Measurements from ENCODE around the gene BUB1. TPM values are rescaled to one million over a fixed set of nuclear protein-coding genes. Genes with fewer than 3 reads are reported as not detected.

BUB1 gene
- total and polyA plus RNA-seq, 2 donors (not counting 1 experiment from before 2014, with no cell fraction given), result 9.9 to 11.2 TPM

DNA sequence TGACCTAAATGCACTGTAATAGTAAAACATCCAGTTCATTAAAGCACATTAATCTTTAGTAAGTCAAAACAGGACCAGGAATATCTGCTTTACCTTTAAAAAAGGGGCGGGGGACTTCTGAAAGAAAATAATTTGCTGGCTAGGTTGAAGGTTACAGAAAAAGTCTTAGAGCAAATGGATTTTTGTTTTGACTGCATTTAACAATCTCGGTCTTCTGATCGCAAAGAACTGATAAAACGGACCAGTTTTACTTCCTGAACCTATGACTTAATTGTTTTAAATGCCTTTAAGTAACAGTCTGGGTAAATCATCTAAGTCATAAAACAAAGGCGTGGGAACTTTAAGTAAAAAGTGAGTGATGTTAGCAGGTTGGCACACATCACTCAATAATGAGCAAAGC, 783 bp downstream of the BUB1 start:
- Histone ChIP-seq H3K9me3 (ENCODE audit: control insufficient read depth, insufficient read depth, low read depth, low read length) (no peaks in the 10 kb centered on the region), H3K27ac (ENCODE audit: insufficient read depth, low read length) (peak overlapping the region; percentile 69)

GRCh38 chr2:110675679-110676078, 2.2 kb downstream of the BUB1 start:
- no peak for DNase-seq (ENCODE audit: low read depth in 2 of 2)
- Histone ChIP-seq H3K4me2 (ENCODE audit: extremely low read depth, insufficient read depth, low read length) (peak overlapping the region; percentile 76), H3K9ac (ENCODE audit: insufficient read depth, low read length) (no peak overlapping the region), H2AFZ (ENCODE audit: low read length) (no peak overlapping the region), H3K79me2 (ENCODE audit: control insufficient read depth, insufficient read depth, low read length) (peaks cover 32% of the 10 kb centered on the region), H3K4me1 (ENCODE audit: control insufficient read depth, extremely low read depth, insufficient read depth, low read length) (peaks cover 8% of the 10 kb centered on the region), H3K36me3 (ENCODE audit: control insufficient read depth, insufficient read depth, low read length) (no peaks in the 10 kb centered on the region), H3K9me3 (ENCODE audit: control insufficient read depth, insufficient read depth, low read depth, low read length) (no peaks in the 10 kb centered on the region), H3K27ac (ENCODE audit: insufficient read depth, low read length) (peak overlapping the region; percentile 57), H3K27me3 (ENCODE audit: control insufficient read depth, insufficient read depth, low read length) (no peaks in the 10 kb centered on the region), H4K20me1 (ENCODE audit: control insufficient read depth, extremely low read depth, insufficient read depth, low read length) (no peaks in the 10 kb centered on the region), H3K4me3 (replicated peaks in 1 of 4; ENCODE audit: control extremely low read depth in 1 of 4, insufficient read depth in 1 of 4, low read depth in 3 of 4, low read length in 4 of 4) (no peak overlapping the region)
- TF ChIP-seq CTCF (conservative IDR thresholded peaks at IDR 0.05 in 1 of 2, IDR thresholded peaks at IDR 0.05 in 1 of 2; ENCODE audit: low read depth in 1 of 2, low read length in 2 of 2) (no peak), EZH2 (IDR thresholded peaks at IDR 0.05; ENCODE audit: low read length, missing control alignments) (no peak)

More for the DNA sequence above, 783 bp downstream of the BUB1 start:
- Histone ChIP-seq H4K20me1 (ENCODE audit: control insufficient read depth, extremely low read depth, insufficient read depth, low read length) (no peaks in the 10 kb centered on the region), H3K27me3 (ENCODE audit: control insufficient read depth, insufficient read depth, low read length) (no peaks in the 10 kb centered on the region), H3K9ac (ENCODE audit: insufficient read depth, low read length) (no peak overlapping the region), H3K4me3 (replicated peaks in 1 of 4; ENCODE audit: control extremely low read depth in 1 of 4, insufficient read depth in 1 of 4, low read depth in 3 of 4, low read length in 4 of 4) (peak overlapping the region; percentile 69 to 98 (median 80)), H3K36me3 (ENCODE audit: control insufficient read depth, insufficient read depth, low read length) (no peaks in the 10 kb centered on the region), H3K4me2 (ENCODE audit: extremely low read depth, insufficient read depth, low read length) (peak overlapping the region; percentile 84), H2AFZ (ENCODE audit: low read length) (peak overlapping the region; percentile 16), H3K79me2 (ENCODE audit: control insufficient read depth, insufficient read depth, low read length) (peaks cover 32% of the 10 kb centered on the region), H3K4me1 (ENCODE audit: control insufficient read depth, extremely low read depth, insufficient read depth, low read length) (peaks cover 8% of the 10 kb centered on the region)
- TF ChIP-seq EZH2 (IDR thresholded peaks at IDR 0.05; ENCODE audit: low read length, missing control alignments) (no peak), CTCF (conservative IDR thresholded peaks at IDR 0.05 in 1 of 2, IDR thresholded peaks at IDR 0.05 in 1 of 2; ENCODE audit: low read depth in 1 of 2, low read length in 2 of 2) (no peak)
- DNase-seq (ENCODE audit: low read depth in 2 of 2), result no peak

GRCh38 chr2:110674620-110675555, 3.0 kb downstream of the BUB1 start:
- peak; percentile 49 to 54 for DNase-seq (ENCODE audit: low read depth in 2 of 2)
- Histone ChIP-seq H3K27me3 (ENCODE audit: control insufficient read depth, insufficient read depth, low read length) (no peaks in the 10 kb centered on the region), H3K27ac (ENCODE audit: insufficient read depth, low read length) (peak overlapping the region; percentile 57), H3K4me2 (ENCODE audit: extremely low read depth, insufficient read depth, low read length) (peak overlapping the region; percentile 76), H2AFZ (ENCODE audit: low read length) (peak overlapping the region; percentile 87), H4K20me1 (ENCODE audit: control insufficient read depth, extremely low read depth, insufficient read depth, low read length) (no peaks in the 10 kb centered on the region), H3K4me1 (ENCODE audit: control insufficient read depth, extremely low read depth, insufficient read depth, low read length) (peaks cover 8% of the 10 kb centered on the region), H3K79me2 (ENCODE audit: control insufficient read depth, insufficient read depth, low read length) (peaks cover 32% of the 10 kb centered on the region), H3K36me3 (ENCODE audit: control insufficient read depth, insufficient read depth, low read length) (no peaks in the 10 kb centered on the region), H3K4me3 (replicated peaks in 1 of 4; ENCODE audit: control extremely low read depth in 1 of 4, insufficient read depth in 1 of 4, low read depth in 3 of 4, low read length in 4 of 4) (peak overlapping the region in 1 of 4 experiments; percentile 27), H3K9ac (ENCODE audit: insufficient read depth, low read length) (no peak overlapping the region), H3K9me3 (ENCODE audit: control insufficient read depth, insufficient read depth, low read depth, low read length) (no peaks in the 10 kb centered on the region)
- TF ChIP-seq EZH2 (IDR thresholded peaks at IDR 0.05; ENCODE audit: low read length, missing control alignments) (no peak), CTCF (conservative IDR thresholded peaks at IDR 0.05 in 1 of 2, IDR thresholded peaks at IDR 0.05 in 1 of 2; ENCODE audit: low read depth in 1 of 2, low read length in 2 of 2) (no peak)
